Esophagus squamous epithelium (tissue), 4 donors: ENCODE measurements around the gene KRTAP5-5.

Source experiments
- CTCF ChIP-seq, 6 experiments: fragments of 450-650 bp in 4 of 6; fragments of 200-600 bp in 2 of 6; sonication (generic) in 2 of 6; IDR thresholded peaks; one replicate each; pipeline ENCODE4 v1.5.1; 2016 to 2019; ENCODE audit warnings: antibody characterized with exemption in 6 of 6, mild to moderate bottlenecking in 4 of 6, moderate library complexity in 4 of 6
- POLR2A ChIP-seq, 4 donors: fragments of 450-650 bp; IDR thresholded peaks; one replicate each; pipeline ENCODE4 v1.6.1; 2017; ENCODE audit warnings: antibody characterized with exemption in 4 of 4, mild to moderate bottlenecking in 4 of 4, moderate library complexity in 3 of 4

GRCh38 chr11:1597994-1598380, 31.6 kb upstream of the KRTAP5-5 start, which contains the start of gene KRTAP5-2:
- TF ChIP-seq CTCF (IDR thresholded peaks at IDR 0.05) (no peak), POLR2A (IDR thresholded peaks at IDR 0.05) (no peak)
